PC-9 (cell line): ENCODE results near the gene CFAP99. TPM values are rescaled to one million over a fixed set of nuclear protein-coding genes. Genes with fewer than 3 reads are reported as not detected.

Experiments
- BruUV-seq: library from RNA; stranded (reverse); fragments of 400-500 nt; replicated peaks from 2 replicates; lab custom pipeline; 2021; lab: Mats Ljungman, UMichigan
- CTCF ChIA-PET: fragments of 300-600 bp; sonication (Branson Sonifier 250); formaldehyde crosslinking; loops from one replicate; lab custom pipeline; 2022; ENCODE audit warnings: antibody characterized with exemption; lab: Charles Lee
- POLR2A ChIA-PET: fragments of 300-600 bp; sonication (Branson Sonifier 250); formaldehyde crosslinking; loops from one replicate; lab custom pipeline; 2022; ENCODE audit warnings: antibody characterized with exemption; ENCODE audit not compliant: unreplicated experiment; lab: Charles Lee
- DNase-seq, 2 experiments: peaks; one replicate each; pipeline versions ENCODE4 v3.0.0 to v3.0.0-alpha.2; 2015 to 2022; ENCODE audit warnings: mixed read lengths in 1 of 2
- H2AFZ ChIP-seq: fragments of 200-600 bp; sonication (generic); 2 replicates; pipeline ENCODE4 v1.8.1; 2017; ENCODE audit warnings: antibody characterized with exemption
- H3F3A ChIP-seq: fragments of 200-600 bp; sonication (generic); 2 replicates; pipeline ENCODE4 v1.8.1; 2017; ENCODE audit warnings: antibody characterized with exemption, mild to moderate bottlenecking, low read depth; ENCODE audit not compliant: insufficient read depth
- H3K27ac ChIP-seq: fragments of 200-600 bp; sonication (generic); 2 replicates; pipeline ENCODE4 v1.6.1; 2016; ENCODE audit warnings: mixed run types
- H3K27me3 ChIP-seq: fragments of 200-600 bp; sonication (generic); 2 replicates; pipeline ENCODE4 v1.6.1; 2016; ENCODE audit warnings: low read depth, mixed run types; ENCODE audit not compliant: insufficient read depth
- H3K36me3 ChIP-seq: fragments of 200-600 bp; sonication (generic); 2 replicates; pipeline ENCODE4 v1.6.1; 2016; ENCODE audit warnings: low read depth, mixed run types
- H3K4me1 ChIP-seq: fragments of 200-600 bp; sonication (generic); replicated peaks from 2 replicates; pipeline ENCODE4 v1.6.1; 2016; ENCODE audit warnings: mixed run types; ENCODE audit not compliant: insufficient read depth
- H3K4me2 ChIP-seq: fragments of 200-600 bp; sonication (generic); 2 replicates; pipeline ENCODE4 v1.6.1; 2017; ENCODE audit warnings: mixed run types
- H3K4me3 ChIP-seq: fragments of 200-600 bp; sonication (generic); 2 replicates; pipeline ENCODE4 v1.6.1; 2016; ENCODE audit warnings: mixed run types
- H3K79me2 ChIP-seq: fragments of 200-600 bp; sonication (generic); 2 replicates; pipeline ENCODE4 v1.6.1; 2017; ENCODE audit warnings: low read depth, mixed run types
- H3K9me2 ChIP-seq: fragments of 200-600 bp; sonication (generic); 2 replicates; pipeline ENCODE4 v1.8.1; 2017; ENCODE audit warnings: mild to moderate bottlenecking; ENCODE audit not compliant: insufficient read depth
- H3K9me3 ChIP-seq: fragments of 200-600 bp; sonication (generic); 2 replicates; pipeline ENCODE4 v1.8.1; 2016; ENCODE audit warnings: low read depth; ENCODE audit not compliant: insufficient read depth
- H4K20me1 ChIP-seq: fragments of 200-600 bp; sonication (generic); 2 replicates; pipeline ENCODE4 v1.8.1; 2017; ENCODE audit not compliant: insufficient read depth
- CTCF ChIP-seq: fragments of 200-600 bp; sonication (generic); conservative IDR thresholded peaks from 2 replicates; pipeline ENCODE4 v1.6.1; 2017; ENCODE audit warnings: mixed run types, antibody characterized with exemption, mild to moderate bottlenecking, moderate library complexity
- EZH2 ChIP-seq: fragments of 200-600 bp; sonication (generic); IDR thresholded peaks from 2 replicates; pipeline ENCODE4 v1.8.0; 2017; ENCODE audit warnings: antibody characterized with exemption, low read depth
- intact Hi-C: fragments of 100-400 bp; cut with micrococcal nuclease; formaldehyde crosslinking; loops from one replicate; pipeline ENCODE4 v1.10.0; 2022; ENCODE audit not compliant: unreplicated experiment
- total RNA-seq: library from RNA; stranded (reverse); gene quantifications from 2 replicates; pipeline ENCODE4 v1.2.3, GENCODE V29; 2021

Gene CFAP99
- total RNA-seq, 1 experiment from 2014 or later = 0.85 TPM

DNA sequence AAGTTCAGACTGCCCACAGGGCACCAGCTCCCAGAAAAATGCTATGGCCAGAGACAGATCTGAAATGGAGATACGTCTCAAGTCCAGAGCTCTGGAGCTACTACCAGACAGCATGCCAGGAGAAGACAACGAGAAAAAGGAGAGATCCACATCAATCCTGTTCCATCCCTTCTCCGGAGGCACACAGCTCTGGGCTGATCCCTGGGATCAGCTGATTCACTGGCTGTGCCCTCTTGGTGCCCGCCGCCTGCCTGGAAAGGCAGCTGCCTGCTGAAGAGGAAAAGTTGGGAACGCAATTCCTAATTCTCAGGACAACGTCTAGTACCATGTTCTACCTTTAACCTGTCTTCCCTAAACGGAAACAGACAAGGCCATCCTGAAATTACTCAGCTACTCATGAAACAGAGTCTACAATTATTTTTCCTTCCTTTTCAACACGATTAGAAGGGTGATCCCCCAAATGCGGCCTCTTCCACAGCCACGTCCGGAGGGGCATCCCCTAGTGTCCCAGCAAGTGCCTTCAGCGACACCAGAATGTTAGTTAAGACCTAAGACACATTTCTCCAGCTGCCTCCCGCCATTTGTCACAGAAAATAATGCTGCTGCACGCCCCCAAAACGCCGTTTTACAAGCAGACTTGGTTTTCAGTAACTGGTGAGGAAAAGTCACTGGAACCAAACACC, 2.7 kb upstream of the CFAP99 start:
- H3K4me3 ChIP-seq = no peak overlapping the region
- peaks cover 14% of the 10 kb centered on the region for H3F3A ChIP-seq
- no peak overlapping the region for H3K4me2 ChIP-seq
- H3K9me3 ChIP-seq = no peaks in the 10 kb centered on the region
- no peaks in the 10 kb centered on the region for H3K9me2 ChIP-seq
- peaks cover 25% of the 10 kb centered on the region for H3K27me3 ChIP-seq
- H2AFZ ChIP-seq = no peak overlapping the region
- H3K27ac ChIP-seq = no peak overlapping the region
- POLR2A ChIA-PET = interaction anchor here (0.5 kb wide), 1 partner anchor 14 kb away, joined by 3 read pairs; no protein-coding TSS in a partner anchor
- TF ChIP-seq EZH2 = no peak
- no peak for TF ChIP-seq CTCF
- H3K4me1 ChIP-seq = peaks cover 29% of the 10 kb centered on the region
- no peaks in the 10 kb centered on the region for H3K36me3 ChIP-seq
- CTCF ChIA-PET = no interaction called here
- H3K79me2 ChIP-seq = no peaks in the 10 kb centered on the region
- DNase-seq = no peak
- intact Hi-C loops = loop anchor here (10.0 kb wide), 1 partner anchor 49 kb away; the partner anchor contains the start of gene RNF4
- BruUV-seq = no TSS peak
- no peaks in the 10 kb centered on the region for H4K20me1 ChIP-seq

DNA sequence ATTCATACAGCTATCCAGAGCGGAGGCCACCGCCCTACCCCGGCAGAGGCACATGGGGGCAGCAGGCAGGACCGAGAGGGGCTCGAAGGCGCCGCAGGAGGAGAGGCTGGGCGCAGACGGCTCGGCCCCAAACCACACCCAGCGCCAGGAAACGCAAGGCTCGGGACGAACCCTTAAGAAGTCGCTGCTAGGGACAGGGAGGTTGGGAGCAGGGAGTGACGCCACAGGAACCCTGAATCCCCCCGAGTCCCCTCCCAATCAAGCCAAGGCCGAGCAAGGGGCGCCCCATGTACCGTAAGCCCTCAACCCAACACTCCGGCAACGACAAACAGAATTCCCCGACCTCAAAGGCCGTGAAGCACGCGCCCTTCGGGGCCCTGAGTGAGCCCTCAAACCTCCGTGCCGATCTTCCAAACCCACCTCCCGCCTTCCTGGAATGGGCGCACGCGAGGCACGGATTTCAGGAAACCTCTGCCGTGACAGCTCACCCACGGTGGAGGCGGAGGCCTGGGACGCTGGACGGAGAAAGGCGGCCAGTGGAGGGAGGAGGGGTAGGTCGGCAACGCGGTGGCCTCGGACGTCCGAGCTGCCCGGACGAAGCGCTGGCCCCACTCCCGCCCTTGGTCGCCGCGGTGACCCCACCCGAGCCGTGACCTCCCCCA, 2.1 kb upstream of the CFAP99 start:
- intact Hi-C loops = loop anchor here (10.0 kb wide), 1 partner anchor 48 kb away; the partner anchor contains the start of gene RNF4
- DNase-seq = no peak
- no peaks in the 10 kb centered on the region for H4K20me1 ChIP-seq
- H3K36me3 ChIP-seq = no peaks in the 10 kb centered on the region
- peaks cover 32% of the 10 kb centered on the region for H3K27me3 ChIP-seq
- H3K4me1 ChIP-seq = peaks cover 24% of the 10 kb centered on the region
- H3K4me3 ChIP-seq = no peak overlapping the region
- CTCF ChIA-PET = no interaction called here
- no peaks in the 10 kb centered on the region for H3K9me3 ChIP-seq
- no peak overlapping the region for H3K4me2 ChIP-seq
- H3K9me2 ChIP-seq = no peaks in the 10 kb centered on the region
- TF ChIP-seq CTCF (no peak), EZH2 (no peak)
- peaks cover 14% of the 10 kb centered on the region for H3F3A ChIP-seq
- POLR2A ChIA-PET = interaction anchor here (0.5 kb wide), 1 partner anchor 13 kb away, joined by 3 read pairs; no protein-coding TSS in a partner anchor
- H3K27ac ChIP-seq = no peak overlapping the region
- no peak overlapping the region for H2AFZ ChIP-seq
- BruUV-seq = no TSS peak
- H3K79me2 ChIP-seq = no peaks in the 10 kb centered on the region

DNA sequence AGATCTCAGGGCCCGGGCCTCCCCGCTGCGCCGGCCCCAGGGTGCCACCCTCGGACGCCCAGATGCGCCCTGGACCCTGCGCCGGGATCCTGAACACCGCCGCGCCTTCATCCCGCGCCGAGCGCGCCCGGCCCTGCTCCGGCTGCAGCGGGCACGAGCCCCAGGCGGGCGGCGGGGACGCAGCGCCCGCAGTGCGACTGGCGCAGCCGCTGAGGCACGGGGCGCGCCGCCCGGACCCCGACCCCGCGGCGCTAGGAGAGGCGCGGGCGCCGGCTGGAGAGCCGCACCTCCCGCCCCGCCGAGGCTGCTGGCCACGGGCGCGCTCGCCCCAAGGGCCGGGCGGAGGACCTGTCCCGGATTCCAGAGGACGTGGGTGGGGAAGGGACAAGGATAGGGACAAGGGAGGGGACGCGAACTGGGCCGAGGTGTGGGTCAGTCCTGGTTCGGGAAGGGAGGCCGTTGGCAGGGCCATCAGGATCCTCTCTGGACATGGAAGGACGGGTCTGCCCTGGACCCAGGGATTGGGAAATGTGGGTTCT, 1.5 kb upstream of the CFAP99 start:
- no peak for DNase-seq
- Histone ChIP-seq H2AFZ (no peak overlapping the region), H3K4me3 (no peak overlapping the region), H4K20me1 (no peaks in the 10 kb centered on the region), H3K9me3 (no peaks in the 10 kb centered on the region), H3K79me2 (no peaks in the 10 kb centered on the region), H3F3A (peaks cover 9% of the 10 kb centered on the region), H3K4me2 (peak overlapping the region; percentile 73; the same call in 1 of the 2 replicates), H3K27me3 (peaks cover 38% of the 10 kb centered on the region), H3K4me1 (peaks cover 18% of the 10 kb centered on the region), H3K27ac (no peak overlapping the region), H3K36me3 (no peaks in the 10 kb centered on the region), H3K9me2 (no peaks in the 10 kb centered on the region)
- POLR2A ChIA-PET = no interaction called here
- TF ChIP-seq EZH2 = no peak
- no peak for TF ChIP-seq CTCF
- CTCF ChIA-PET = no interaction called here
- intact Hi-C loops = loop anchor here (10.0 kb wide), 1 partner anchor 48 kb away; the partner anchor contains the start of gene RNF4
- no TSS peak for BruUV-seq
